Keratinocyte (primary cell): Measurements from ENCODE around the gene FZD2.
"Not testable (repeated sequence)": the region's sequence is repeated elsewhere in the genome, so short reads cannot be mapped to it uniquely, and the experiment has no call there.

ENCODE experiments used
- EZH2 ChIP-seq: IDR thresholded peaks from one replicate; pipeline ENCODE4 v1.6.1; 2012; ENCODE audit warnings: inconsistent platforms, mild to moderate bottlenecking, low read length, moderate library complexity
- TF ChIP-seq, protein P1 (sequence below), 3 experiments: IDR thresholded peaks in 1 of 3; conservative IDR thresholded peaks in 1 of 3; optimal IDR thresholded peaks in 1 of 3; 2 replicates in 2 of 3; 3 replicates in 1 of 3; pipeline versions ENCODE3 to v1.5.1; 2011; ENCODE audit warnings: low read length in 3 of 3, mild to moderate bottlenecking in 3 of 3, moderate library complexity in 2 of 3, control low read depth in 1 of 3, inconsistent platforms in 1 of 3; ENCODE audit not compliant: insufficient read depth in 2 of 3; ENCODE audit errors: extremely low read depth in 1 of 3

DNA sequence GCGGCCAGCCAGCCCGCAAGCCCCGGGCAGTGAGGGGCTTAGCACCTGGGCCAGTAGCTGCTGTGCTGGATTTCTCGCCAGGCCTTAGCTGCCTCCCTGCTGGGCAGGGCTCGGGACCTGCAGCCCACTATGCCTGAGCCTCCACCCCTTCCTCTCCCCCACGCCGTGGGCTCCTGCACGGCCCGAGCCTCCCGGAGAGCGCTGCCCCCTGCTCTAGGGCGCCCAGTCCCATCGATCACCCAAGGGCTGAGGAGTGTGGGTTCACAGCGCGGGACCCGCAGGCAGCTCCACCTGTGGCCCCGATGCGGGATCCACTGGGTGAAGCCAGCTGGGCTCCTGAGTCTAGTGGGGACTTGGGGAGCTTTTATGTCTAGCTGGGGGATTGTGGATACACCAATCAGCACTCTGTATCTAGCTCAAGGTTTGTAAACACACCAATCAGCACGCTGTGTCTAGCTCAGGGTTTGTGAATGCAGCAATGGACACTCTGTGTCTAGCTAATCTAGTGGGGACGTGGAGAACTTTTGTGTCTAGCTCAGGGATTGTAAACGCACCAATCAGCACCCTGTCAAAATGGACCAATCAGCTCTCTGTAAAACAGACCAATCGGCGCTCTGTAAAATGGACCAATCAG, 11.1 kb downstream of the FZD2 start:
- TF ChIP-seq, protein P1, sequence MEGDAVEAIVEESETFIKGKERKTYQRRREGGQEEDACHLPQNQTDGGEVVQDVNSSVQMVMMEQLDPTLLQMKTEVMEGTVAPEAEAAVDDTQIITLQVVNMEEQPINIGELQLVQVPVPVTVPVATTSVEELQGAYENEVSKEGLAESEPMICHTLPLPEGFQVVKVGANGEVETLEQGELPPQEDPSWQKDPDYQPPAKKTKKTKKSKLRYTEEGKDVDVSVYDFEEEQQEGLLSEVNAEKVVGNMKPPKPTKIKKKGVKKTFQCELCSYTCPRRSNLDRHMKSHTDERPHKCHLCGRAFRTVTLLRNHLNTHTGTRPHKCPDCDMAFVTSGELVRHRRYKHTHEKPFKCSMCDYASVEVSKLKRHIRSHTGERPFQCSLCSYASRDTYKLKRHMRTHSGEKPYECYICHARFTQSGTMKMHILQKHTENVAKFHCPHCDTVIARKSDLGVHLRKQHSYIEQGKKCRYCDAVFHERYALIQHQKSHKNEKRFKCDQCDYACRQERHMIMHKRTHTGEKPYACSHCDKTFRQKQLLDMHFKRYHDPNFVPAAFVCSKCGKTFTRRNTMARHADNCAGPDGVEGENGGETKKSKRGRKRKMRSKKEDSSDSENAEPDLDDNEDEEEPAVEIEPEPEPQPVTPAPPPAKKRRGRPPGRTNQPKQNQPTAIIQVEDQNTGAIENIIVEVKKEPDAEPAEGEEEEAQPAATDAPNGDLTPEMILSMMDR (optimal IDR thresholded peaks at IDR 0.05 in 1 of 3, IDR thresholded peaks at IDR 0.05 in 1 of 3, conservative IDR thresholded peaks at IDR 0.05 in 1 of 3; ENCODE audit: extremely low read depth in 1 of 3, insufficient read depth in 2 of 3, low read length in 3 of 3): not testable (repeated sequence)
- not testable (repeated sequence) for TF ChIP-seq EZH2
